Breast epithelium (tissue), 4 donors: ENCODE results near the gene KLHDC3. TPM values are rescaled to one million over a fixed set of nuclear protein-coding genes. Genes with fewer than 3 reads are reported as not detected.

Experiments
- DNase-seq, 2 donors: peaks; one replicate each; pipeline ENCODE4 v3.0.0-alpha.2; 2019; ENCODE audit warnings: low spot score in 2 of 2
- H3K27ac ChIP-seq, 2 donors: fragments of 200-600 bp; sonication (generic) in 1 of 2; one replicate each; pipeline ENCODE4 v1.5.1; 2016 to 2019; ENCODE audit warnings: mild to moderate bottlenecking in 1 of 2
- H3K27me3 ChIP-seq, 2 donors: fragments of 200-600 bp; sonication (generic) in 1 of 2; one replicate each; pipeline versions ENCODE4 v1.5.1 to v1.6.0; 2017 to 2019; ENCODE audit warnings: control low read depth in 1 of 2, mild to moderate bottlenecking in 1 of 2
- H3K36me3 ChIP-seq: fragments of 200-600 bp; one replicate; pipeline ENCODE4 v1.5.1; 2019
- H3K4me1 ChIP-seq, 2 donors: fragments of 200-600 bp; sonication (generic); one replicate each; pipeline ENCODE4 v1.5.1; 2016 to 2019; ENCODE audit warnings: control low read depth in 1 of 2
- H3K4me3 ChIP-seq, 3 donors: fragments of 200-600 bp; sonication (generic); 1 replicate in 2 of 3; 2 replicates in 1 of 3; pipeline ENCODE4 v1.5.1; 2016 to 2019; ENCODE audit warnings: mild to moderate bottlenecking in 3 of 3, moderate library complexity in 2 of 3
- H3K9me3 ChIP-seq, 2 donors: fragments of 200-600 bp; sonication (generic) in 1 of 2; one replicate each; pipeline ENCODE4 v1.5.1; 2016 to 2019; ENCODE audit warnings: control low read depth in 1 of 2
- CTCF ChIP-seq, 3 donors: fragments of 450-650 bp; IDR thresholded peaks; one replicate each; pipeline ENCODE4 v1.5.1; 2016 to 2017; ENCODE audit warnings: antibody characterized with exemption in 3 of 3, mild to moderate bottlenecking in 3 of 3, moderate library complexity in 3 of 3
- POLR2A ChIP-seq: fragments of 450-650 bp; IDR thresholded peaks from one replicate; pipeline ENCODE4 v1.6.1; 2016; ENCODE audit warnings: antibody characterized with exemption, mild to moderate bottlenecking, moderate library complexity
- POLR2AphosphoS5 ChIP-seq, 3 donors: sonication (generic); formaldehyde crosslinking; IDR thresholded peaks; one replicate each; pipeline ENCODE4 v1.6.1; 2017; ENCODE audit warnings: antibody characterized with exemption in 3 of 3
- intact Hi-C: fragments of 100-400 bp; cut with DNase I; formaldehyde crosslinking; loops from one replicate; pipeline ENCODE4 v1.15.1; 2023; ENCODE audit warnings: low total_unique reads
- total RNA-seq, 3 donors: library from RNA; depleted of rRNA; stranded (reverse); fragments of >200 nt; gene quantifications; one replicate each; pipeline ENCODE4 v1.1.0, GENCODE V29; 2016

KLHDC3 gene
- total RNA-seq, 3 donors from 2014 or later = 91.4 to 97.3 (median 92.5) TPM

DNA sequence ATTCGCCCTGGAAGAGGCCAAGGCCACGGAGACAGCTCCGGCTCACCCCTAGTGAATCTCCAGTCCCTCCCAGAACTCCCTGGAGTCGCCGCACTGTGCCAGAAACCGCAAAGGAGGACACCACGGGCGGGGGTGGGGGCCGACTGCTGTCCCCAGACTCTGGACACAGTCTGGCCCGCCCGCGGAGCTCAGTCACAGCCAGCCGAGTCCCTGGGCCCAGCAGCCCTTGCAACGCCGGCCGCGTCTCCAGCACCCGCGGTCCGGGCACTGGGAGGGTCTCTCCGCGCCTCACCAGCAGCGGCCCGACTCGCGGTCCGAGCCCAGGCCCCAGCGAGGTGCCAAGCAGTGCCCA, 35.6 kb upstream of the KLHDC3 start:
- Histone ChIP-seq H3K27ac (peak overlapping the region; percentile 89 to 94), H3K4me3 (peak overlapping the region; percentile 85 to 97 (median 96)), H3K9me3 (no peaks in the 10 kb centered on the region), H3K27me3 (no peaks in the 10 kb centered on the region), H3K4me1 (peaks cover 0 to 18% of the 10 kb centered on the region in 2 donors), H3K36me3 (no peaks in the 10 kb centered on the region)
- intact Hi-C loops = no loop called here
- no peak for TF ChIP-seq CTCF (IDR thresholded peaks at IDR 0.05)
- no peak for TF ChIP-seq POLR2A
- TF ChIP-seq POLR2AphosphoS5 (IDR thresholded peaks at IDR 0.05) = no peak
- DNase-seq = no peak

DNA sequence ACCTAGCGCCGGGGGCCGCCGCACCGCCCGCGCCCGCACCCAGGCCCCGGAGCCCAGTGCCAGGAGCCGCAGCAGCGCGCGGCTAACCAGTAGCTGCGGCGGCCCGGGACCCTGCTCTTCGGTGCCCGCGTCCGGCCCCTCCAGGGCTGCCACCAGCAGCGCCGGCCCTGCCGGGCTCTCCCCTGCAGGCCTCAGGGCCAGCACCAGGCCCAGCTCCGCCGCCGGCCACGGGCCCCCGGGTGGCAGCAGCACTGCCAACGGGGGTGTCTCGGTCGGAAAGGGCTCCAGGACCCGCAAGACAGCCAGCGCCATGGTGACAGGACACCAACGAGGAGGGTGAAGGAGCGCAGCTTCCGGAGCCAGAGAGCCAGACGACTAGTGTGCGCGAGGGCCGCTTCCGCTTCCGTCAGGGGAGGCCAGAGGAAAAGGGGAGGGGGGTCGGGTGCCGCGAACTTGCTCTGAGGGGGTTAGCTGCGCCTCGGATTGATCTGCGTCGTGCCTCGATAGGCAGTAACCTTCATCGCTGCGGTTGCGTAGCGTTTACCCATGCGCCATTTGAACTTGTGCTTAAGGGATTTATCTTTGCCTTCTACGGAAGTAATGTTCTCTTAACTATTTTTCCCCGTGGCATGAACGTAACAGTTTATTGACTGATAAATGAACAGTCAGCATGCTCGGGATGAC, 35.1 kb upstream of the KLHDC3 start, which contains the start of gene PEX6:
TSS of gene PEX6 (minus strand) at position 343 of the 684 bp plus-strand sequence. CDS start at position 312, 31 bp downstream.
- no peaks in the 10 kb centered on the region for H3K9me3 ChIP-seq
- H3K36me3 ChIP-seq = no peaks in the 10 kb centered on the region
- no peaks in the 10 kb centered on the region for H3K27me3 ChIP-seq
- H3K4me1 ChIP-seq = peaks cover 0 to 18% of the 10 kb centered on the region in 2 donors
- no peak for TF ChIP-seq CTCF (IDR thresholded peaks at IDR 0.05)
- no peak for TF ChIP-seq POLR2A
- TF ChIP-seq POLR2AphosphoS5 (IDR thresholded peaks at IDR 0.05) = peak; percentile 44 to 78 (median 70)
- intact Hi-C loops = no loop called here
- peak within 1 kb of the TSS; percentile 89 to 94 for H3K27ac ChIP-seq
- peak within 1 kb of the TSS; percentile 85 to 97 (median 96) for H3K4me3 ChIP-seq
- peak; percentile 63 to 87 for DNase-seq

GRCh38 chr6:42979523-42980177, 34.4 kb upstream of the KLHDC3 start:
- Histone ChIP-seq H3K27me3 (no peaks in the 10 kb centered on the region), H3K9me3 (no peaks in the 10 kb centered on the region), H3K4me3 (peak overlapping the region; percentile 85 to 97 (median 96)), H3K4me1 (peaks cover 0 to 18% of the 10 kb centered on the region in 2 donors), H3K27ac (peak overlapping the region; percentile 89 to 94), H3K36me3 (no peaks in the 10 kb centered on the region)
- DNase-seq = no peak
- TF ChIP-seq CTCF (IDR thresholded peaks at IDR 0.05) (no peak), POLR2AphosphoS5 (IDR thresholded peaks at IDR 0.05) (no peak), POLR2A (no peak)
- intact Hi-C loops = loop anchor here (10.0 kb wide), 1 partner anchor 1045 kb away; no protein-coding TSS in a partner anchor

DNA sequence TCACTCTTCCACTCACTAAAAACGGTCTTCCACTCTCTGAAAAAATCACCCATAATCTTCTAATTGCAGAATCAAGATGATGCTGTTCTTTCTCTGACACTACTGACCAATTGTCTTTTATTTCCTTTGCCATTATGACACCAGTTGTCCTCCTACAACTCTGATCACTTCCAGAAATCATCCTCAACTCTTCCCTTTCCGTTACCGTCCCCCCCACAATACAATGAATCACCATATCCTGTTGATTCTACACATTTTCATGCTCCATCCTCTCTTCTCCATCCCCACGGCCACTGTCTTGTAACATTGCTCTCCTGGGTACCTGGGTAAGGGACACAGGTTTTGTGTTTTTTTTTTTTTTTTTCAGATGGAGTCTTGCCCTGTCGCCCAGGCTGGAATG, 32.2 kb upstream of the KLHDC3 start:
- Histone ChIP-seq H3K27me3 (no peaks in the 10 kb centered on the region), H3K4me1 (peaks cover 7 to 16% of the 10 kb centered on the region in 2 donors), H3K36me3 (no peaks in the 10 kb centered on the region), H3K4me3 (no peak overlapping the region), H3K27ac (no peak overlapping the region), H3K9me3 (no peaks in the 10 kb centered on the region)
- no peak for DNase-seq
- intact Hi-C loops = loop anchor here (10.0 kb wide), 1 partner anchor 1047 kb away; no protein-coding TSS in a partner anchor
- no peak for TF ChIP-seq POLR2A
- TF ChIP-seq CTCF (IDR thresholded peaks at IDR 0.05) = no peak
- no peak for TF ChIP-seq POLR2AphosphoS5 (IDR thresholded peaks at IDR 0.05)
